DMS53 (cell line): ENCODE data around the gene SDR39U1.
A peak's percentile ranks its signal among the peaks of the same experiment; 100 is the strongest.

Source experiments
- DNase-seq: peaks from one replicate; lab custom pipeline; 2025; lab: John Stamatoyannopoulos, UW

Gene SDR39U1

GRCh38 chr14:24411443-24412389 lies 30.9 kb downstream of the SDR39U1 start:
- DNase-seq: peak; percentile 51

- no peak for DNase-seq
Measured at GRCh38 chr14:24409956-24410355, 32.6 kb downstream of the SDR39U1 start.

- no peak for DNase-seq
Measured at GRCh38 chr14:24409192-24409591, 33.4 kb downstream of the SDR39U1 start.

- no peak for DNase-seq
Measured at GRCh38 chr14:24408764-24409163, 33.8 kb downstream of the SDR39U1 start.

- DNase-seq: no peak
Measured at GRCh38 chr14:24407608-24408325, 34.8 kb downstream of the SDR39U1 start.

GRCh38 chr14:24406416-24406815 lies 36.2 kb downstream of the SDR39U1 start:
- no peak for DNase-seq

- no peak for DNase-seq
Measured at GRCh38 chr14:24404814-24405213, 37.8 kb downstream of the SDR39U1 start.

- DNase-seq: no peak
Measured at GRCh38 chr14:24403294-24403998, 39.1 kb downstream of the SDR39U1 start.

- no peak for DNase-seq
Measured at GRCh38 chr14:24401810-24402702, 40.5 kb downstream of the SDR39U1 start.

- DNase-seq: no peak
Measured at GRCh38 chr14:24399999-24400718, 42.4 kb downstream of the SDR39U1 start.

GRCh38 chr14:24399447-24399822 lies 43.1 kb downstream of the SDR39U1 start:
- no peak for DNase-seq

GRCh38 chr14:24398653-24399446 lies 43.7 kb downstream of the SDR39U1 start, which contains the start of gene NYNRIN:
Gene NYNRIN, plus strand, starts transcription at chr14:24399003. Its CDS starts 244 bp downstream, at chr14:24399247.
- DNase-seq: peak; percentile 57

GRCh38 chr14:24398293-24398652 lies 44.3 kb downstream of the SDR39U1 start:
- no peak for DNase-seq

- no peak for DNase-seq
Measured at GRCh38 chr14:24397639-24398292, 44.8 kb downstream of the SDR39U1 start.

- no peak for DNase-seq
Measured at GRCh38 chr14:24395609-24396582, 46.7 kb downstream of the SDR39U1 start.

- DNase-seq: peak; percentile 13
Measured at GRCh38 chr14:24394275-24394674, 48.3 kb downstream of the SDR39U1 start.

- DNase-seq: peak; percentile 82
Measured at GRCh38 chr14:24392325-24393091, 50.1 kb downstream of the SDR39U1 start.
